ENCODE measurements around the gene HOMEZ.
"Not testable (repeated sequence)": the region's sequence is repeated elsewhere in the genome, so short reads cannot be mapped to it uniquely, and the experiment has no call there.

HOMEZ gene

GRCh38 chr14:23307146-23307530, 21.2 kb upstream of the HOMEZ start:
- no peak for DNase-seq

GRCh38 chr14:23306412-23307145, 20.6 kb upstream of the HOMEZ start, which contains the start of gene BCL2L2:
Gene BCL2L2, plus strand, starts transcription at chr14:23306833. Its CDS starts 935 bp downstream, at chr14:23307768.
- no peak for DNase-seq

DNA sequence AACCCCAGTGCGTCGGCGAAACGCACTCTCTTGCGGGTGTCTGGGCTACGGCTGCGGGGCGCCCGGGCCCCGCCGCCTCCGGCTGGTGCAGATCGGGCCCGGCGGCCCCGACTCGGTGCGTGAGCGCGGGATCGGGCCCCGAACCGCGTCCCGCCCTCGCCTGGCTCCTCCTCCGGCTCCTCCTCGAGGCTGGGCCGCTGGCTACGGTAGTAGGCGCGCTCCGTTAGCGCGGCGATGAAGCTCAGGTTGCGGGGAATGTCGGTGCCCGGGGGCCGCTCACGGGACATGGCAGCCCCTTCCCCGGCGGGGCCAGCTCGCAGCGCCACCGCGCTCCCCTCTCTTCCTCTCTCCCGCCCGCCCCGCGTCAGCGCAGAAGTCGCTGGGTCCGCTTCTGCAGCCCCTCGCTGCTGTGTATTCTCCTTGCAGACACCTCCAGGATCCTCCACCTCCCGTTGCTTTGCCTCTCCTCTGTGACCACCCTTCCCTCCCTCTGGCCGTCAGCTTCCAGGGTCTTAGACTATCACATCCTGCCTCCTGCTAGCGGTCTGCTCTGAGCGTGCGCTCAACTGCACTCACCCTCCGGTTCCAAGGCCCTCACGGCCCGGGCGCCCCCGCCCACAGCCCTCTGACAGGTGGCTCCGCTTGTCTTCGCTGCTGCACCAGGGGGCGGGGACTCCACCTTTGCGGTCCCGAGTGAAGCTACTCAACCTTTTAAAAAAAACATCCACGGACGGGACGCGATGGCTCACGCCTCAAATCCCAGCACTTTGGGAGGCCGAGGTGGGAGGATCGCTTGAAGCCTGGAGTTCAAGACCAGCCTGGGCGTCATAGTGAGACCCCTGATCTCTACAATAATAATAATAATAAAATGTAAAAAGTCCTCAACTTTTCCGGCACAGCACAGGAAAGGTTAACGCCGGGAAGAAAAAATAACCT, 16.6 kb upstream of the HOMEZ start, which contains the start of gene PPP1R3E:
Gene PPP1R3E, minus strand, starts transcription at position 570 of the 936 bp plus-strand sequence. Its CDS starts 283 bp downstream, at position 287.
- DNase-seq = peak; percentile 70 to 80

DNA sequence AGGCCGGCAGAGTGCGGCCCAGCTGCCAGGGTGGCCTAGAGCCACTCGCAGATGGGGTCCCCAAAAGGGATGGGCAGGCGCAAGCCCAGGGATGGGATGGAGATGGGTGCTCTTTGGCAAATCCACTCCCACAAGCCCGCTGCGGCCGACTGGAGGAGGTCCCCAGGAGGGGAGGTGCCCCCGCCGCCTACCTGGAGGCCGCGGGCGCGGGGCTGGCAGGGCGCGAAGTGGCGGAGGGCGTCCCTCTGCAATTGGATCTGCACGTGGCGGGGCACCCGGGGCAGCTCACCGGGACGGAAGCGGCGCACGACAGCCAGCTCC, 16.0 kb upstream of the HOMEZ start:
- DNase-seq = no peak

GRCh38 chr14:23301288-23301968, 15.5 kb upstream of the HOMEZ start:
- DNase-seq = peak; percentile 96 to 97

DNA sequence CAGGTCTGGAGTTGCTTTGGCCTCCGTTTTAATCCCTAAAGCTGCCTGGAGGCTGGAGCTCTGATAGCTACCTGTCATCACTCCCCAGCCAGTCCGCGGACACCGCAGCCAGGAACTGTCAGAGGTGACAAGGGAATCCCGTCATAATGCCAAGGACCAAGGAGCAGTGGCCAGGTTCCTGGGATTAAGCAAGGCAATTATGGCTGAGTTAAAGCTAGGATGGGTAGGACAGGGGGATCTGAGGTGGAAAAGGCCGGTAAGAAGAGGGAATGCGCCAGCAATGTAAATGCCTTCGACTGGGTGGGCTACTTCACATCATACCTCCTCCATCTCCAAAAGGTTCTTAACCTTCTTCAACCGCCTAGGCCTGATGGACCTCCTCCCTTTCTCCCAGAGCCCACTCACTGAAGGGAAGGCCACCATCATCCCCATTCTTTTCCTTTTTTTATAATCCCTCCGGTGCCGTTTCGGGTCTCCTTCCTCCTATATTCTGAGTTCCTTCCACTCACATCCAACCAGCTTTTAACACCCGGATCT, 14.8 kb upstream of the HOMEZ start:
- DNase-seq = no peak

GRCh38 chr14:23299986-23300686, 14.2 kb upstream of the HOMEZ start:
- no peak for DNase-seq

- no peak for DNase-seq
Measured at GRCh38 chr14:23299211-23299957, 13.5 kb upstream of the HOMEZ start.

DNA sequence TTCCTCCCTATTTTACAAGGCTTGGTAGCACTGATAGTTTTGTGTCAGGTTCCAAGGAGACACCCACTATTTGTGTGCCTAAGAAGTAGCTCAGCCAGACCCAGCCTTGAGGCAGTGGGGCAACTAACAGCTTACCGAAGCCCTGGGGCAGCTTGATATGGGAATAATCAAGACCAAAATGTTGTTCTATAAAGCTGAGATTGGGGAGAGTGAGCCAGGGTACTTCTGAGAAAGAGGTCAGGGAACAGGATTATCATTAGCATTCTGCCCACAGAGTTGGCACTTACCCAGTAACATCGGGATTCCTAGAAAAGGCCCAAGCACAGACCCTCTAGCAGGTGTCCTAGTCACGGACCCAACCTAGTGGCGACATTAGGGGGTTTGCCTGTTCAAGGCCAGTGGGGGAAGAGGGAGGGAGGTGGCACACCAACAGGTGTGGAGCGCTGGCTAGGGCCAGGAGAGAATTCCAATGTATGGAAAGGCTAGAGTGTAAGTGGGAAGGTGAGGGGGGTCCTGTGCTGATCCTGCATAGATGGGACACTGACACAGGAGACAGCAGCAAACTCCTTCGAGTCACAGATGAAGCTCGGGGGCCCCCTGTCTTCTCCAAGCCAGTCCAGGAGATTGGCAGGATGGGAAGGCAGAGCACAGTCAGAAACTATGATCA, 11.8 kb upstream of the HOMEZ start:
- DNase-seq = no peak

DNA sequence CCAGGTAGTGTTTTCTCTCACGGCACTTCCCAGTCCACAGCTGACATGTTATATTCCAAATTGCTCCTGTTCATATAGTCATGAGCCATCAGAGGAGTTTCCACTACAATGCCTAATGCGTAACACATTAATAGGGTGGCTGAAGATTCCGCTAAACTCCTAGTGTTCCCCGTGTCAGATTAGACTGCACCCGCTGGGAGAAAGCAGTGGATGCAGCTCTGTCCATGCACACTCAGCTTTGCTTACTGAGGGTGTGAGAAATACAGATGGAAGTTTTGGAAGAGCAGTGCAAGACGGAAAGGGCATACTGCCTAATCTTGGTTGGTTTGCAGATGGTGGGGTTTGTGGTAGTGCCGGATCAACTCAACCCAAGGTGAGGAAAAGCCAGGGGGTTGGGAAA, 11.2 kb upstream of the HOMEZ start:
- DNase-seq = no peak

GRCh38 chr14:23296012-23296777, 10.3 kb upstream of the HOMEZ start:
- DNase-seq = no peak

DNA sequence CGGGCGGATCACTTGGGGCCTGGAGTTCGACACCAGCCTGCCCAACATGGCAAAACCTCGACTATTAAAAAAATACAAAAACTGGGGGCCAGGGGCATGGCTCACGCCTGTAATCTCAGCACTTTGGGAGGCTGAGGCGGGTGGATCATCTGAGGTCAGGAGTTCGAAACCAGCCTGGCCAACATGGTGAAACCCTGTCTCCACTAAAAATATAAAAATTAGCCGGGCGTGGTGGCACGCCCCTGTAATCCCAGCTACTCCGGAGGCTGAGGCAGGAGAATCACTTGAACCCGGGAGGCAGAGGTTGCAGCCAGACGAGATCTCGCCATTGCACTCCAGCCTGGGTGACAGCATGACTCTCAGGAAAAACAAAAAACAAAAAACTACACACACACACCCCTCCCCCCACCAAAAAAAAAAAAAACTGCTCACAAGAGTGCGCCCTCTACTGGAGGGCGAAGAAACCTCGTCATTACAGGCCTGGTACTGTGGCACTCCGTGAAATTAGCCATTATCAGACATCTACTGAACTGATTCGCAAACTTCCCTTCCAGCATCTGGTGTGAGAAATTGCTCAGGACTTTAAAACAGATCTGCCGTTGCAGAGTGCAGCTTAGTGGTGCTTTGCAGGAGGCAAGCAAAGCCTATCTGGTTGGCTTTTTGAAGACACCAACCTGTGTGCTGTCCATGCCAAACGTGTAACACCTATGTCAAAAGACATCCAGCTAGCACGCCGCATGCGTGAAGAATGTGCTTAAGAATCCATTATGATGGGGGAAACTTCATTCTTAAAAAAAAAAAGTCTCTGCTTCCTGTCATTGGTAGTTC, 9.0 kb upstream of the HOMEZ start:
- DNase-seq = peak; percentile 46 to 47

- DNase-seq = no peak
Measured at GRCh38 chr14:23286902-23287479, 1.1 kb upstream of the HOMEZ start.

DNA sequence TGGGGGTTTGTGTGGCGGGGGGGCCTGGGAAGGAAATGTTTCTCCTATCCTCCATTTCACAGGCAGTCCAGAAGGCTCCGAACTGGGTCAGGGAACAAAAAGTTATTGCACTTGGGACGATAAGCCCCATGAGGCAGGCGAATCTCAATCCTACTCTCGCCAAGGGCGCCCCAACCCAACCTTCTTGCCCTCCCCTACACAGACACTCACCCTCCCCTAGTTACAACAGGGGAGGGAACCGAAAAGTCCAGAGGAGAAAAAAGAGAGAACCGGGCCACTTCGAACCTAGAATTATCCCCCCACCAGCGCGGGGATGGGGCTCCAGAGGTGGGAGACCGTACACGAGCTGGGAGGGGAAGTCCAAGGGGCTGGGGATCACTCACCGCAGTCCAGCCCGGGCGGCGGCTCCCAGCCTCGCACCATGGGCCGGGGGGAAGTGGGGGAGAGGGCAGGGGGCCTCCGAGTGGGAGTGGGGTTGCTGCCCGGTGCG, 357 bp downstream of the HOMEZ start:
- DNase-seq = no peak

DNA sequence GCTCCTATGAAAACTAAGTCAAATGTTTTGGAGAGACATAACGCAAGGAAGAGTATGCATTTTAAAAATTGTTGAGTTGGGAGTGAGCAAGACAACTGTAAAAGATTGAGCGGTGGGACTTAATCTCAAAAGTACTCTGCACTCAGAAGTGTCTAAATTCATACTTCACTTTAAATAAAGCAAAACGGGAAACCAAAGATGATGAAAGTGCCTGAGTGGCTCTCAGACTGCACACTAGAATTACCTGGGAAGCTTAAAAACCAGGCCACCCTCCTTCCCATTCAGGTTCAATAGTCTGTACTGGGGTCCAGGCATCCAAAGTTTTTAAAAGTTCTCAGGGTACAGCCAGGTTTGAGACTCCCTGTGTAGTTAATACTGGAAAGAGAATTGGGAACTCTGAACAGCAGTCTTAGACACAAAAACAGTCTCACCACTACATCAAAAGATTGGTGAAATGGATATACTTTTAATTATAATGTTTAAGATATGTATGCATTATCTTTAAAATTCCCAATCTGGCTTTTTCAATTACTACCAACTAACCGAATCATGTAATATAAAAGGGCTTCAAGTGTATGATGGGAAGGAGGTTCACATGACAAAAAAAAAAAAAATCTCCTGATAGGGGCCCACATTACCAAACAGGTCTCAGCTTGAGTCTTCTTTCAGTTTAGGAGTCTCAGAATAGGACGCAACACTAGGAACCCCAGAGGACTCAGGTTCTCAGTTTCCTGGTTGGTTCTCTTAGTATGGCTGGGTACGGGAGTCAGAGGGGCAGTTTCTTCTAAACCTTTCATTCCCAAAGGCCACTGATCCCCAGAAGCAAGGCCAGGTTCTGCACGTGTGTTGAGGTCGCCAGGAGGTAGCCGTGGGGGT, 1.0 kb downstream of the HOMEZ start:
- no peak for DNase-seq

DNA sequence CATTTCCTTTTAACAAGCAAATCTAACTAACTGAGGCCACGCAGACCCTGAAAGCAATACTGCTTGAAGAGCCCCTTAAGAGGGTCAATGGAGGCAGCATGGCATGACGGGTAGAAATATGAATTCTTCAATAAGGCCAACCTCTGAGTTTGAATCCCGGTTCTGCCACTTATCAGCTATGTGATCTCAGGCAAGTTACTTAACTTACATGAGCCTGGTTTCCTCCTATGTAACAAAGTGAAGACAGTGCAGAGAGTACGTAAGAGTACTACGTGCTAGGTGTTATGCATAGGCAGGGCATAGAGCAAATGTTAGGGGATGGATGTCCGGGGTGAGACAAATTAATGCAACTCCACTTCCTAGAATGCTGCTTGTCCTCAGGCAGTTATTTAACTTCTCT, 4.7 kb downstream of the HOMEZ start:
- DNase-seq = no peak

GRCh38 chr14:23277928-23278327, 8.0 kb downstream of the HOMEZ start:
- not testable (repeated sequence) for DNase-seq

GRCh38 chr14:23277189-23277588, 8.7 kb downstream of the HOMEZ start:
- no peak for DNase-seq

Data from stimulated activated CD4-positive, alpha-beta T cell treated with anti-CD3 and anti-CD28 coated beads, Interleukin-2, amount 100 ng/mL, for 48 hours (primary cell).